ENCODE results near the gene N4BP2L2.

DNA sequence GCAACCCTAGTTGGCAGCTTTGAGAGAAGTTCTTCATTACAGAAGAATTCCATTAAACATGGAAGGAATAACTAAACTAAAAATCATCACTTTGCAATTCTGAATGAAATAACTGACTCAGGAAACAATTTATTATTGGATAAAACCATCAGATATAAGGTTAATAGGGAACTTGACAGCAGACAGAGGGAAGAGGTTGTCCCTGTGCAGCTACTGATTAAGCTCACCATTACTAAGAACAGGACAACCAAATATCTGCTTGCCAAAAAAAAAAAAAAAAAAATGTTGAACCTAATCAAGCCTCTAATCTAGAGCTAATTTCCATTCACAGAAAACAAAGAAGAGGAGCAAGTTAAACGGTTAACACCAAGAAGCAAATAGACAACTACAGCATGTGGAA, 12.8 kb downstream of the N4BP2L2 start:
- TF ChIP-seq, protein P1, sequence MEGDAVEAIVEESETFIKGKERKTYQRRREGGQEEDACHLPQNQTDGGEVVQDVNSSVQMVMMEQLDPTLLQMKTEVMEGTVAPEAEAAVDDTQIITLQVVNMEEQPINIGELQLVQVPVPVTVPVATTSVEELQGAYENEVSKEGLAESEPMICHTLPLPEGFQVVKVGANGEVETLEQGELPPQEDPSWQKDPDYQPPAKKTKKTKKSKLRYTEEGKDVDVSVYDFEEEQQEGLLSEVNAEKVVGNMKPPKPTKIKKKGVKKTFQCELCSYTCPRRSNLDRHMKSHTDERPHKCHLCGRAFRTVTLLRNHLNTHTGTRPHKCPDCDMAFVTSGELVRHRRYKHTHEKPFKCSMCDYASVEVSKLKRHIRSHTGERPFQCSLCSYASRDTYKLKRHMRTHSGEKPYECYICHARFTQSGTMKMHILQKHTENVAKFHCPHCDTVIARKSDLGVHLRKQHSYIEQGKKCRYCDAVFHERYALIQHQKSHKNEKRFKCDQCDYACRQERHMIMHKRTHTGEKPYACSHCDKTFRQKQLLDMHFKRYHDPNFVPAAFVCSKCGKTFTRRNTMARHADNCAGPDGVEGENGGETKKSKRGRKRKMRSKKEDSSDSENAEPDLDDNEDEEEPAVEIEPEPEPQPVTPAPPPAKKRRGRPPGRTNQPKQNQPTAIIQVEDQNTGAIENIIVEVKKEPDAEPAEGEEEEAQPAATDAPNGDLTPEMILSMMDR (IDR thresholded peaks at IDR 0.05; ENCODE audit: insufficient read depth, low read length, poor library complexity, severe bottlenecking): no peak
- TF ChIP-seq EZH2phosphoT487 (conservative IDR thresholded peaks at IDR 0.05; ENCODE audit: low read length): no peak

Data from SU-DHL-6 (cell line).